ENCODE measurements around the gene CCNF.

CCNF gene

GRCh38 chr16:2392025-2392424, 37.2 kb upstream of the CCNF start:
- Histone ChIP-seq H4K20me1 (no peaks in the 10 kb centered on the region), H3K4me2 (no peak overlapping the region)

GRCh38 chr16:2398520-2398919, 30.7 kb upstream of the CCNF start:
- Histone ChIP-seq H3K4me1 (no peaks in the 10 kb centered on the region), H3K36me3 (no peaks in the 10 kb centered on the region), H3K9ac (no peak overlapping the region), H3K27me3 (no peaks in the 10 kb centered on the region), H3K4me3 (no peak overlapping the region), H4K20me1 (no peaks in the 10 kb centered on the region), H3K27ac (no peak overlapping the region), H3K9me3 (replicated peaks in 1 of 11) (no peaks in the 10 kb centered on the region), H3K4me2 (no peak overlapping the region)
- TF ChIP-seq Cebpa-rat (IDR thresholded peaks at IDR 0.05), result peak in 1 of 11 experiments; percentile 18; a peak in 1 of 22 replicates

More at GRCh38 chr16:2392025-2392424, 37.2 kb upstream of the CCNF start:
- Histone ChIP-seq H3K27ac (no peak overlapping the region), H3K9me3 (replicated peaks in 1 of 11) (peaks cover 20 to 30% (median 25%) of the 10 kb centered on the region in 11 experiments), H3K4me3 (no peak overlapping the region), H3K27me3 (no peaks in the 10 kb centered on the region), H3K9ac (no peak overlapping the region), H3K4me1 (no peaks in the 10 kb centered on the region), H3K36me3 (peaks cover 0 to 9% (median 0%) of the 10 kb centered on the region in 11 experiments; a peak in 2 of 22 replicates)
- no peak for TF ChIP-seq Cebpa-rat (IDR thresholded peaks at IDR 0.05)

GRCh38 chr16:2404099-2404498, 25.1 kb upstream of the CCNF start:
- Histone ChIP-seq H3K4me3 (no peak overlapping the region), H3K4me2 (no peak overlapping the region), H3K9ac (no peak overlapping the region), H3K36me3 (no peaks in the 10 kb centered on the region), H3K4me1 (peaks cover 0 to 5% (median 0%) of the 10 kb centered on the region in 10 experiments; a peak in 3 of 20 replicates), H3K9me3 (replicated peaks in 1 of 11) (no peaks in the 10 kb centered on the region), H3K27me3 (no peaks in the 10 kb centered on the region), H3K27ac (no peak overlapping the region), H4K20me1 (no peaks in the 10 kb centered on the region)
- TF ChIP-seq Cebpa-rat (IDR thresholded peaks at IDR 0.05), result no peak

- Histone ChIP-seq H4K20me1 (no peaks in the 10 kb centered on the region), H3K4me2 (no peak overlapping the region), H3K4me3 (no peak overlapping the region), H3K36me3 (no peaks in the 10 kb centered on the region), H3K9me3 (replicated peaks in 1 of 11) (no peaks in the 10 kb centered on the region), H3K9ac (no peak overlapping the region), H3K27me3 (no peaks in the 10 kb centered on the region), H3K4me1 (peaks cover 0 to 1% (median under 1%) of the 10 kb centered on the region in 10 experiments; a peak in 7 of 20 replicates), H3K27ac (no peak overlapping the region)
- no peak for TF ChIP-seq Cebpa-rat (IDR thresholded peaks at IDR 0.05)
Observed at GRCh38 chr16:2415085-2415484, 14.2 kb upstream of the CCNF start.

- no peaks in the 10 kb centered on the region for H4K20me1 ChIP-seq
- H3K4me1 ChIP-seq, result peaks cover 4 to 22% (median 13%) of the 10 kb centered on the region in 10 experiments; a peak in 13 of 20 replicates
- H3K4me2 ChIP-seq, result peak overlapping the region in 3 of 11 experiments; percentile 7 to 40 (median 32); a peak in 3 of 22 replicates
- H3K27me3 ChIP-seq, result no peaks in the 10 kb centered on the region
- no peaks in the 10 kb centered on the region for H3K36me3 ChIP-seq
- no peak overlapping the region for H3K4me3 ChIP-seq
- no peak for TF ChIP-seq Cebpa-rat (IDR thresholded peaks at IDR 0.05)
- H3K9me3 ChIP-seq (replicated peaks in 1 of 11), result no peaks in the 10 kb centered on the region
- no peak overlapping the region for H3K27ac ChIP-seq
- no peak overlapping the region for H3K9ac ChIP-seq
Observed at GRCh38 chr16:2420035-2420434, 9.2 kb upstream of the CCNF start.

- Histone ChIP-seq H3K4me1 (peaks cover 4 to 22% (median 13%) of the 10 kb centered on the region in 10 experiments; a peak in 13 of 20 replicates), H3K9ac (no peak overlapping the region), H3K27ac (no peak overlapping the region), H4K20me1 (no peaks in the 10 kb centered on the region), H3K4me2 (peak overlapping the region in 2 of 11 experiments; percentile 7 to 10; a peak in 1 of 22 replicates), H3K36me3 (no peaks in the 10 kb centered on the region), H3K27me3 (no peaks in the 10 kb centered on the region), H3K9me3 (replicated peaks in 1 of 11) (no peaks in the 10 kb centered on the region), H3K4me3 (no peak overlapping the region)
- no peak for TF ChIP-seq Cebpa-rat (IDR thresholded peaks at IDR 0.05)
Observed at GRCh38 chr16:2422123-2422867, 7.0 kb upstream of the CCNF start.

GRCh38 chr16:2424061-2425007, 4.9 kb upstream of the CCNF start:
- Histone ChIP-seq H3K4me2 (no peak overlapping the region), H3K9me3 (replicated peaks in 1 of 11) (no peaks in the 10 kb centered on the region), H3K36me3 (no peaks in the 10 kb centered on the region), H3K4me1 (peaks cover 4 to 36% (median 24%) of the 10 kb centered on the region in 10 experiments; a peak in 18 of 20 replicates), H4K20me1 (no peaks in the 10 kb centered on the region), H3K27ac (no peak overlapping the region), H3K9ac (no peak overlapping the region), H3K4me3 (no peak overlapping the region), H3K27me3 (no peaks in the 10 kb centered on the region)
- TF ChIP-seq Cebpa-rat (IDR thresholded peaks at IDR 0.05), result no peak

GRCh38 chr16:2425008-2425518, 4.2 kb upstream of the CCNF start:
- no peak overlapping the region for H3K9ac ChIP-seq
- TF ChIP-seq Cebpa-rat (IDR thresholded peaks at IDR 0.05), result no peak
- H3K27me3 ChIP-seq, result no peaks in the 10 kb centered on the region
- peaks cover 0 to 4% (median 2%) of the 10 kb centered on the region in 11 experiments; a peak in 13 of 22 replicates for H4K20me1 ChIP-seq
- H3K4me1 ChIP-seq, result peaks cover 6 to 36% (median 26%) of the 10 kb centered on the region in 10 experiments
- no peaks in the 10 kb centered on the region for H3K9me3 ChIP-seq (replicated peaks in 1 of 11)
- no peak overlapping the region for H3K4me2 ChIP-seq
- H3K36me3 ChIP-seq, result no peaks in the 10 kb centered on the region
- no peak overlapping the region for H3K27ac ChIP-seq
- no peak overlapping the region for H3K4me3 ChIP-seq
